GM19043 (cell line): ENCODE results near the gene ARHGEF11.

ENCODE experiments used
- ATAC-seq: cut with Tn5 transposase; IDR thresholded peaks from one replicate; pipeline ENCODE4 v1.9.1; 2021; ENCODE audit warnings: low read depth; ENCODE audit not compliant: unreplicated experiment

The ARHGEF11 gene

DNA sequence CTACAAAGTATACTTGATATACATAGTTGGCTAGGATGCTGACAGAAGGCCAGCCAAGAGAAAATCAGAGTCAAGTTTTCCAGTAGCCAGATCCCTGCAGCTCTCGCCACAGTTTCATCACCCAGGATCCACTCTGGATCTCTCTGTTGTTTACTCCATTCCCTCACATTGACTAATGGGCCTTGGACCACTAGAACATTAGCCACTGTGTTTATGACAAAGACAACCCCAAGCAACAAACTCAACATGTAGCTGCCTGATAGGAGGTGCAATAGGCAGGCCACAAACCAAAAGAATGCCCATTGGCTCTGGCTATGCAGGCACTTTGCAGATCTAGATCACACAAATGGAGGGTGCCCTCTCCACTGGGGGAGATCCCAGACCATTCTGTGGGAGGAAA, 44.2 kb downstream of the ARHGEF11 start:
- ATAC-seq: no peak

DNA sequence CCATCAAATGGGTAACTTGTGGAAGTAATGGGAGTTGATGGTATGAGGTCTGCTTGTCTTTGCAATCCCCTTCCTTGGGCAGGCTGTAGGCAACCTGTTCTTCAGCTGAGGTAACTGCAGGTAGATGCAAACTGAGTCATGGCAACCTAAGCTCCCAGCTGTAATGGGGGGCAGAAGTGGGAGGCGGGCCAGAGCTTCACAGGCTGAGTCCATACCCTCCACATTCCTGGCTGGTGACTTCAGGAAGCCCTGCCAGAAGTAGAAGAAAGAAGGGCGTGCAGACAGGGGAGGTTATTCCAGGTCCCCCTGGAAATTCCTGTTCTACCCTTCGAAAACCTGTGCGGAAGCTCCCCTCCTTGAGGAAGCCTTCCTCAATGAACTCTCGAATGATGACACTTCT, 44.9 kb downstream of the ARHGEF11 start:
- ATAC-seq: no peak

DNA sequence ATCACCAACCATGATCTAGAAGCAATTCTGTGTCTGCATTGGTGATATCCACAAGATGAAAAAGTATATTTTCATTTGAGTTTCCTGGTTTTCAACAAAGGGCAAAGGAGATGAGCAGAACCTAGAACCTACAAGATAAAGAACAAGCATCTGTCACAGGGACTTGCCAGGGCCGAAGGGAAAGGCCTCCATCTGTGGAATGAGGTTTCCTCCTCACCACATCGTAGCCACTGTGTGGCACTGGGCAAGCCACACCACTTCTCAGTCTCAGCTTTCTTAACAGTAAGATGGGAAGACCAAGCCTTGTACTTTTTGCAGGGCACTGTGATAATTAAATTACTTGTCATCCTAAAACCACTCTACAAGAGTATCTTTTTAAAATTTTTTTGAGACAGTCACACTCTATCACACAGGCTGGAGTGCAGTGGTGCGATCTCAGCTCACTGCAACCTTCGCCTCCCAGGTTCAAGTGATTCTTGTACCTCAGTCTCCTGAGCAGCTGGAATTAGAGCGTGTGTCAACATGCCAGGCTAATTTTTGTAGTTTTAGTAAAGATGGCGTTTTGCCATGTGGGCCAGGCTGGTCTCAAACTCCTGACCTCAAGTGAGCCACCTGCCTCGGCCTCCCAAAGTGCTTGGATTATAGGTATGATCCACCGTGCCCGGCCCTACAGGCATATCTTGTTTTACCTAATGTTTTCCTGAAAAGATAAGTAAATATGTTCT, 45.8 kb downstream of the ARHGEF11 start:
- no peak for ATAC-seq

DNA sequence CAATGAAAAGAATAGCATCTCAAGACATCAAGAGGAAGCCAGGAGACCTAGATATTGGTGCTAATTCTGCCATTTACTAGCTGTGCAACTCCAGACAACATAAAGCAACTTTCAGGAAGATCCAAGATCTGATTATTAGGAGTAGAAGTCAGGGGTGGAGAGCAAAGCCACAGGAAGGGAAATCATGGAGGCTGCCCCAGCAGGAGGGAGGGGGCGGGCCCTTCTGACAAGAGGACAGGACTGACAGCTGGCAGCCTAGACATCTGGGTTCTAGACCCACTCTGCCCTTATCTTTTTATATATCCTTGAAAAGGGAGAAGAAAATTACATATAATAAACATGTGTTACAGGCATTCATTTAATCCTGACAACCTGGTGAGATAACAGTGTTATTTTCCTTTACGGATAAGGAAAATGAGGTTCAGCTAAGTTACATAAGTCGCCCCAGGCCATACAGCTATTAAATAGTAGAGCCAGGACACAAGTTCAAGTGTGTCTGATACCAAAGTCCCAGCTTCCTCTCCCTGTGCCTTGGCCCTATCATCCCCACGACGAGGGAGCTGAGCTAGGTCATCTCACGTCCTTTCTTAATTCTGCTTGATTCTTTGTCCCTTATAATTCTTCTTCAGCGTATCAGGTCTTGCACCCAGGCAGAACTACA, 46.6 kb downstream of the ARHGEF11 start:
- ATAC-seq: no peak

DNA sequence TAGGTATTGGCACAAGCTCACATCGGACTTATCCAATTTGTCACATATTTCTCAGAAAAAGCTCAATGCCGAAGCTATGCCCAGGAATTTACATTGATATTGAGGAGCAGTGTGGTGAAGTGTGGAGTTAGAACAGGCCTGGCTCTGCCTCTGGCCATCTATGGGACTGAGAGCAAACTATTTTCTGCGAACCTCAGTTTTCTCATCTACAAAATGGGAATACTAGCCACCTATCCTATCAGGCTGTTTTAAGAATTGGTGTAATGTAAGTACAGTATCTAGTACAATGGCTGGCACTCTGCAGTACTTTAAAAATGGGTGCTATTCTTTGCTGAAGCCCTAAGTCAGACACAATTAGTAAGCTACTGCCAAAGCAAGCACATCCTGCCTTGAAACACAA, 47.2 kb downstream of the ARHGEF11 start:
- no peak for ATAC-seq

DNA sequence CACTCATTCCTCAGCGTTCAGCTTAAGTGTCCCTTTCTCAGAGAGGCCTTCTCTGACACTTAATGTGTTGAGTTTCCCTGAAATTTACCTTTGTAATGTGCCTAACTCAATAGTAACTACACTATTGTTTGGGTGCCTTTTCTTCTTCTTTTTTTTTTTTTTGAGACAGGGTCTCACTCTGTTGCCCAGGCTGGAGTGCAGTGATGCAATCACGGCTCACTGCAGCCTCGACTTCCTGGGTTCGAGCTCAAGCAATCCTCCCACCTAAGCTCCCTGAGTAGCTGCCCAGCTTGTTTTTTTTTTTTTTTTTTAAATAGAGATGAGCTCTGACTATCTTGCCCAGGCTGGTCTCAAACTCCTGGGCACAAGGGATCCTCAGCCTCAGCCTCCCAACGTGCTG, 50.1 kb downstream of the ARHGEF11 start:
- ATAC-seq: no peak

DNA sequence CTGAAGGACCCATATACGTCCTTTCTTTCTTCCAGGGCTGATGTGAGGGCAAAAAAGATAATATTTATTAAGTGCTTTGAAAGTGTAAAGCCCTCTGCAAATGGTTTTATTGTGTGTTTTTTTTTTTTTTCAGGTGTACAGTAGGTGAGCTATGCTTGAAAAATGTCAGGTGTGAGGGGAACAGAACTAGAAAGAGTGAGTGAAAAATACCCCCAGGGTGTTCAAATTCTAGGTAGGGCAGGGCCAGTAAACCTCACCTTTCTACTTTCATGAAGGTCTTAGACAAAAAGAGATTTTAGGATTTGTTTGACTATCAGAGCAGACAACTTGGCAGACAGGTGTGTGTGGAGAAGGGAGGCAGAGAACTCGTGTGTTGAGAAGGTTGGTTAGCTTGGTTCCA, 51.3 kb downstream of the ARHGEF11 start:
- no peak for ATAC-seq

DNA sequence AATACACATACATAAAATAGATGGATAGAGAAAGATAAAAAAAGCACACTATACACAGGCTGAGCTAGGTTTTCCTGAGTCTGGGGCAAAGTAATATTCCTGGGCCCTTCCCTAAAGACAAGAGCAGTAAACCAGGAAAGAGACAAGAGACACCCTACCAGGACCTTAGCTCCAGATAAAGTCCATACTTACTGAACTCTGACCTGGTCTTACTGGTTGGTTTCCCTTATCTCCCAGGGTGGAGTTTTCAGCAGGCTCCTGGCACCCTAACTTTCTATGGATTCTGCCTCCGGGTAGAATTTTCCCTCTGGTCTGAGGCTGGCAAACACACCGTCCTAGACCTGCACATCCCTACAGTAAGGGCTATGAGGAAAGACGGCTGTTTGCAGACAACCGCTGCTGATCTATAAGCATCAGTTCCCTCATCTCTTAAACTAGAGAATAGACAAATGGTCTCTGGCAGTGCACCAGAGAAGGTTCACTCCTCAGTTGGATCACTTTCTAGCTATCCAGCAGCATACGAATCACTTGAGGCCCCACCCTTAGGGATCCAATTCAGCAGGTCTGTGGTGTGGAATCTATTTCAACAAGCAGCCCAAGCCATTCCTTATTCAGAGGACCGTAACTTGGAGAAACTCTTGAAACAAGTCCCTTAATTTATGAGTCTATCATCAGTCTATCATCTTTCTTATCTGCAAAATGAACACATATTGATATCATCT, 52.0 kb downstream of the ARHGEF11 start:
- no peak for ATAC-seq

DNA sequence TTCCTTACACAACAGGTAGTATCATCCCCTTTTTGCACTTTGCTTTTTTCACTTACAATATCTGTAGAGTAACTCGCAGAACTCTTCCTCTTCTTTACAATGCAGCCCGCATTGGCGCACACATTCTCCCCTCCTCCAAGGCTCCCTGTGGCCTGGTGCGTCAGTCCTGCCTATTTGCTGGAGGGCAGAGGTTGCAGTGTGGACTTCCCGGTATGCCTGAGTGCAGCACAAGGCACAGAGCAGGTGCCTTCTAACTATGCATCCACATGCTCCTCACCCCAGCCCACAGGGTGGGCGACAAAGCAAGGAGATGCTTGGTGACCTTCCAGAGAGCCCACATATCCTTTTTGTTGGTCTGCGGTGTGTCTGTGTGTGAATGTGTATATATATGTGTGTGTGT, 53.3 kb downstream of the ARHGEF11 start:
- no peak for ATAC-seq

DNA sequence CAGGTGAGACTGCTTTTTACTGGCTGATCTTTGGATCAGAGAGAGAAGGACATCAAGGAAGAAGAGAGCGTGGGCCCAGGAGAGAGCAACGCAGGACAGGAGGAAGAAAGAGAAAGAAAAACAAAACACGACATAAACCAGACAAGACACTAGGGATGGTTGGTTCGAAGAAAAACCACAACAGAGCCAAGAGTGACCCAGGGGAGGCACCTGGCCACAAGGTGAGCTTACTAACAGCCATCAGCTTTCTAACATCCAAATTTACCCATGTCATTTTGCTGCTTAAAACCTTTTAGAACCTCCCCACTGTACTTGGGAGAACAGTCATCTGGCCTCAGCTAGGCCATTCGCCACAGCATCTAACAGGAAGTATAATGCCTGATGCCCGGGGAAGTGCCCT, 57.8 kb downstream of the ARHGEF11 start:
- no peak for ATAC-seq

DNA sequence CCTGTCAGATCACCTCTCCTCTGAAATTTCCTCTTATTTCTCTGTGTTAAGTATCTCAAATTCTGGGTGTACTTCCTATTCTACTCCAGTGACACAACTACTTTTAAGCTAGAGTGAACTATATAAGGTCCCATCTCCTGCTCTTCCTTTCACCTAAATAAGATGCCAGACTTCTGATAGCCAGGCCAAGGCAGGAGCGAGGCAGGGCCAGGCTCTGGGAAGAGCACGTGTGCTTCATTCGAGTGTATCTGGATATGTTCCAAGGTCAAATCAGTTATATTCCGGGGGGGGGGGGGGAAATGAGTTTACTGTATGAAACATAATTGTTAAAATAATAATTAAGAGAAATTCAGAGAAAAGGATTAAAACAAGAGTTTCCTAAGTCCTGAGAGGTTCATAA, 65.0 kb downstream of the ARHGEF11 start:
- no peak for ATAC-seq

DNA sequence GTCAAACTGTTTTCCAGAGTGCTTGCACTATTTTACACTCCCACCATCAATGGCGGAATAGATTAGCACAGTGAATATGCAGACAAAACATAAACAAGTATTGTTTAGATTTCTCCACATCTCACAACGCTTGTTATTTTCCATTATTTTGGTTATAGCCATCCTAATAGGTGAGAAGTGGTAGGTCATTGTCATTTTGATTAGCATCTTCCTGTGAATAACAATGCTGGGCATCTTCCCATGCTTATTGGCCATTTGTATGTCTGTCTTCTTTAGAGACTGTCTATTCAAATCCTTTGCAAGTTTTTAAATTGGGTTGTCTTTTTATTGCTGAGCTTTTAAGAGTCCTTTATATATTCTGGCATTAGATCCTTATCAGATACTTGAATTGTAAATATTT, 70.5 kb downstream of the ARHGEF11 start:
- ATAC-seq: no peak

DNA sequence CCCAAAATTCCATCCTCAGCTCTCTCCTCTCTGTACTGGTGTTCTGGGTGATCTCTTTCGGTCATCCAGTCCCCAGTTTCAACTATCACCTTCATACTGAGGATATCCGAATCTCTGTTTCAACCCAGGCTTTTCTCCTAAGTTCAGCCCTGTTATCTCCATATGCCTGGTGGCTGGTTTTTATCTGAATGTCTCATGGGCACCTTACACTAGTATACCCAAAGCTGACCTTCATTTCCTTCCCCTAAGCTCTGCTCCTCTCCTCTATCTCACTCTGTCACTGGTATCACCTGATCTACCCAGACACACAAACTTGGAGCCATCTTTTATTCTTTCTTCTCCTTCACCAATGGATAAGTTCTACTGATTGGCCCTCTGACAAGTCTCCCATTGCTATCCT, 72.1 kb downstream of the ARHGEF11 start:
- no peak for ATAC-seq

DNA sequence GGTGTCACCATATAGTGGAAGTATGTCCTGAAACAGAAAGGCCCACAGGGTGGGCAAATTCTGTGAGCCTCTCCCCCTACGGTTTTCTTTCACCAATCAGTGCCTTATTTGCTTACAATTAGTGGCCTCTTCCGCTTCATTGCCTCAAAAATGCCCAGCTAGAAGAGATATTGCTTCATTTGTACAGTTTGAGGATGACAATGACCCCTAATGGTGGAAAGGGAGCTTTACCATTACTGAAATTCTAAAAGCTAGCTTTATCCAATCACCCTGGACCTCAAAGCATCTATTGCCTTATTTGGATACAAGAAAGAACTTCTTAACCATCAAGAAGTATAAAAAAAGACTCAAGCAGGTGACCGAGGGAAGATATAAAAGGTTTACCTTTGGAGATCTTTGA, 75.5 kb downstream of the ARHGEF11 start:
- no peak for ATAC-seq

DNA sequence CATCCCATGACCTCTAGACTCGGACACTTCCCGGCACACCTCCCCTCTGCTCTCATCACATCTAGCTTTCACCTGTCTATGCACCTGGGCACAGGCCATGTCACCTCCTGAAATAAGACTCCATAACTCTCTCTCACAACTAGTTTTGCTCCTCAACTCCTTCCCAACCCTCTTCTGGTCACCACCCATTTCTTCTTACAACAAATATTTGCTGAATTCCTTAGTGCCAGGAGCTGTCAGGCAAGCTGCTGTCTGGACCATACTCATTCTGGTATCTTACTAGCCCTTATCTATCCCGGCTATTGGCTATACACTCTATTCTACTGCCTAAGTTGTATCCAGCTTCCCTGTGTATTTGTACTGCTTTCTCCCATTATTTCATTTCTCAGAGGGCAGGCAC, 76.0 kb downstream of the ARHGEF11 start:
- no peak for ATAC-seq

DNA sequence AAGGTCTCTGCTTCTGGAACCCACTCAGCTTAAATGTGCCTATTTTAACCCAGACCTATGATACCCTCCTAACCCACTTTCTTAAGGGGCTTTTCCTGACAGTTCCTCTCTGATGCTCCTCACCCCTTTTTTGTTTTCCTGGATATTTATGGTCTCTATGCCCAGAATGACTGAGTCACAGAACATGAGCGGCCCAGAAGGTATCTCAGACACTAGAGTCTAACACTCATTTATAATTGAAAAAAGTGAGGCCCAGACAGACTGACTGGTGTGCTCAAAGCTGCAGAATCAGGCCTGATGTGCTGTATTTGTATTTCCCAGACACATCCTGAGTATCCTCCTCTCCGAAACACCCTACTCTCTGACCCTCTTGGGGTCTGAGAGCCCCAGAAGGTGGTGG, 81.1 kb downstream of the ARHGEF11 start:
- no peak for ATAC-seq

DNA sequence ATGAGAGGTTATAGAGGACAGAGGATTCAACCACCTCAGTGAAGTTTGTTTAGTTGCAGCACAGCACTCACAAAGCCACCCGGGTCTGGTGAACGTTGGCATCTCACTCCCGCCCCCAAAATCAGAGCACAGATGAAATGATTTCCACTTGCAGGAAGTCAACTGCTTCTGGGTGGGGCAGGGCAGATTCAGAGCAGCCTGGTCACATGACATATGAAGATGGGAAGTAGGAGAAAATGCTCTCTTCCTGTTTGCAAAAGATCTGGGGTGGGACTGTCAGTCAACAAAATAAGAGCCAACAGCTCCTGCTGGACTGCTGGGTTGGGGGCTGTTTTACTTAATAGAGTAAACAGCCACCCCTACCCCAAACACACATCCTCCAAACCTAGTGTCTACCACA, 81.9 kb downstream of the ARHGEF11 start:
- no peak for ATAC-seq

DNA sequence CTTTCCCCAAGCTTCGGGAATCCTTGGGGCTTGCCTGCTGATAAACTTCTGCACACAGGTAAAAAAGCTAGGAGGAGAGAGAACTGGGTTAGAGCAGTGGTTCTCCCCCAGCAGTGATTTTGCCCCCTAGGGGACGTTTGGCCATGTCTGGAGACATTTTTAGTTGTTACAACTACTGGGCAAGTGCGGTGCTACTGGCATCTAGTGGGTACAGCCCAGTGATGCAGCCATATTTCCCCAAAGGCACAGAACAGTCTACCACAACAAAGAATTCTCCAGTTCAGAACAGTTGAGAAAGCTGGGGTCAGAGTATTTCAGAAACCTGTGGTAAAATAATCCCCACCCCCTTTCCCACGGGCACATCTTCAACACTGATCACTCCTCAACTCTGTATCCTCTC, 83.8 kb downstream of the ARHGEF11 start:
- no peak for ATAC-seq

DNA sequence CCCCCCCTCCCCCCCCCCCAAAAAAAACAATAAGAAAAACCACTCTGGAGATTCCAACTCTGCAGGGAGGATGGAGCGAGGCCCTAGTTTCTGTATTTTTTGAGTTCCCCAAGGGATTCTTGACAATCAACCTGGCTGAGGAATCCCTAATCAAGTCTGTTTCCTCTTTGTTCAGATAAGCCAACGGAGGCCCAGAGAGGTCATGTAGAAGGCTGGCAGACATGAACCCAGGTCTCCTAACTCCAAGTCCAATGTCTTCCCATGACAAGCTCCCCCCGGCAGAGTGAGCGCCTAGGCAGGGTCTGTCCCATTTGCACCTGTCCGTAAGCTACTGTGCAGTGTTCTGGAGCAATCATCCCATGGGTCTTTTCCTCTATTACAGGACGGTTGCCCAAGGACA, 85.6 kb downstream of the ARHGEF11 start:
- ATAC-seq: no peak

DNA sequence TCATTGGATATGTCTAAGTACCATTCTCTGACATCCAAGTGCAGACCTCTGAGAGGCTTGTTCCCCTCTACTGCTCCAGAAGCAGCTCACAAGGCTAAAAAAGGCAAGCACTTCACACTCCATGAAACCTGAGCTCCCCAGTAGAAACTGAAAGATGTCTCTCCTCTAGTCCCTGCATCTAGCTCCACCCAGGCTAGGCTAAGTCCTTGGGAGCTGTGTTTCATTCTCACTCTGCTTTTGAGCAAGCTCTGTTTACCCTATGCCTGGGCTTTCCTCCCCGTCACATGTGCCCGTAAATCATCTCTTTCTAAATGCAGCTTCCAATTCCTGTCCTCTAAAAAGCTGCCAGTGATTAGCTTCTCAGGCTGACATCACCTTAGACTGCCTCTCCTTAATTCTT, 86.1 kb downstream of the ARHGEF11 start:
- no peak for ATAC-seq

DNA sequence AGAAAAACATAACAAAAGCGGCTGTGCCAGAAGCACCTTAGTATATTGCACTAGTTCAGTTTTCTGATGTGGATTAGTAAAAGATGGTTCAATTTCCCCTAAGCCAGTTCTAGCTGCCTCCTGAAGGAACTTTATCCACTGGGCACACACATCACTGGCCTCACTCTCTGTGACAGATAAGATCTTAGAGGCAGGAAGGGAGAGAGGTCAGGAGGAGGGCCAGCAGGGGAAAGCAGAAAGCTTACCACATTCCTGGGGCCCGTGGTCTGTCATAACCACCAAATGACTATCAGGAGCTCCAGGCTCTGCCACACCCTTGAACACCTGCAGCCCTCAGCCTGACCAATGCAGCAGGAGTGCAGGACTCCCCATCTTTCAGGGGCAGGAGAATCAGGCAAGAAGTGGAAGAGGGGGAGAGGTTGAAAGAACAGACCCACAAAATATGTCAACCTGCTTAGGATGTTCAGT, 87.3 kb downstream of the ARHGEF11 start:
- no peak for ATAC-seq

DNA sequence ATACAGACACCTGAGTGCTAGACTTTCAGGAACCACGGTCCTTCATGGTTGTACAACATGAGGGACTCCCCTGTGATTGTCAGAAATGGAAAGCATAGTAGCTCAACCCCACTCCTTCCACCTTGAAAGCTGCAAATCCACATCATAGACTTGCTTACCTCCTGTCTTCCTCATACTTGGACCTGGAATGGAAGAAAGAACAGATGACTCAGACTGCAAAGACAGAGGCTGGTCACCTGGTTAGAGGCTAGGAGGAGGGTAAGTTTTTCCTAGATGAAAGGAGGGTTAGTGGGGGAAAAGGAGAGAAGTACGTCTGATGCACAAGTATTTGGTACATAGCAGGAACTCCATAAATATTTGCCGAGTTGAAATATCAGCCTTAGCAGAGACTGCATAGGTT, 87.9 kb downstream of the ARHGEF11 start:
- no peak for ATAC-seq
